ENCODE data around the gene FOXN3.
A peak's percentile ranks its signal among the peaks of the same experiment; 100 is the strongest.

The FOXN3 gene

GRCh38 chr14:89430391-89431236 is 13.6 kb upstream of the FOXN3 start:
- DNase-seq (ENCODE audit: low read depth) = no peak

GRCh38 chr14:89429199-89430181 is 12.5 kb upstream of the FOXN3 start:
- DNase-seq (ENCODE audit: low read depth) = no peak

GRCh38 chr14:89428546-89429198 is 11.6 kb upstream of the FOXN3 start:
- no peak for DNase-seq (ENCODE audit: low read depth)

- no peak for DNase-seq (ENCODE audit: low read depth)
These were observed 11.1 kb upstream of the FOXN3 start for GRCh38 chr14:89428173-89428523.

- DNase-seq (ENCODE audit: low read depth) = no peak
These were observed 10.6 kb upstream of the FOXN3 start for GRCh38 chr14:89427426-89428172.

GRCh38 chr14:89425931-89426330 is 8.9 kb upstream of the FOXN3 start:
- DNase-seq (ENCODE audit: low read depth) = no peak

- no peak for DNase-seq (ENCODE audit: low read depth)
These were observed 7.2 kb upstream of the FOXN3 start for GRCh38 chr14:89424241-89424640.

GRCh38 chr14:89422952-89423345 is 5.9 kb upstream of the FOXN3 start:
- DNase-seq (ENCODE audit: low read depth) = no peak

GRCh38 chr14:89422181-89422951 is 5.3 kb upstream of the FOXN3 start:
- DNase-seq (ENCODE audit: low read depth) = no peak

GRCh38 chr14:89420502-89420901 is 3.5 kb upstream of the FOXN3 start:
- DNase-seq (ENCODE audit: low read depth) = no peak

- DNase-seq (ENCODE audit: low read depth) = no peak
These were observed 3.0 kb upstream of the FOXN3 start for GRCh38 chr14:89419973-89420482.

- no peak for DNase-seq (ENCODE audit: low read depth)
These were observed 1.9 kb upstream of the FOXN3 start for GRCh38 chr14:89418976-89419375.

- no peak for DNase-seq (ENCODE audit: low read depth)
These were observed 1.4 kb upstream of the FOXN3 start for GRCh38 chr14:89418452-89418851.

GRCh38 chr14:89417465-89418225 is 612 bp upstream of the FOXN3 start:
- DNase-seq (ENCODE audit: low read depth) = peak; percentile 43

- peak; percentile 100 for DNase-seq (ENCODE audit: low read depth)
These were observed 734 bp downstream of the FOXN3 start for GRCh38 chr14:89416002-89416995.

- DNase-seq (ENCODE audit: low read depth) = no peak
These were observed 1.9 kb downstream of the FOXN3 start for GRCh38 chr14:89415159-89415558.

GRCh38 chr14:89411976-89412375 is 5.1 kb downstream of the FOXN3 start:
- no peak for DNase-seq (ENCODE audit: low read depth)

- no peak for DNase-seq (ENCODE audit: low read depth)
These were observed 7.1 kb downstream of the FOXN3 start for GRCh38 chr14:89409961-89410360.
